Testis (tissue), 2 donors: Measurements from ENCODE around the gene CDH4.

Source experiments
- CTCF ChIP-seq, 3 experiments: fragments of 450-650 bp in 2 of 3; fragments of 200-600 bp in 1 of 3; sonication (generic) in 1 of 3; IDR thresholded peaks; one replicate each; pipeline ENCODE4 v1.5.1; 2016 to 2019; ENCODE audit warnings: antibody characterized with exemption in 3 of 3, mild to moderate bottlenecking in 2 of 3, moderate library complexity in 1 of 3
- POLR2A ChIP-seq: fragments of 450-650 bp; IDR thresholded peaks from one replicate; pipeline ENCODE4 v1.6.1; 2017; ENCODE audit warnings: antibody characterized with exemption, mild to moderate bottlenecking, moderate library complexity

GRCh38 chr20:61789329-61789728, 537.3 kb downstream of the CDH4 start:
- TF ChIP-seq CTCF (IDR thresholded peaks at IDR 0.05) (no peak), POLR2A (no peak)
